Raji (cell line): ENCODE data around the gene UNK.

Source experiments
- POLR2A ChIP-seq: IDR thresholded peaks from 2 replicates; pipeline ENCODE4 v1.6.1; 2011; ENCODE audit warnings: low read depth, low read length, control low read depth; ENCODE audit not compliant: insufficient read depth

Gene UNK, protein sequence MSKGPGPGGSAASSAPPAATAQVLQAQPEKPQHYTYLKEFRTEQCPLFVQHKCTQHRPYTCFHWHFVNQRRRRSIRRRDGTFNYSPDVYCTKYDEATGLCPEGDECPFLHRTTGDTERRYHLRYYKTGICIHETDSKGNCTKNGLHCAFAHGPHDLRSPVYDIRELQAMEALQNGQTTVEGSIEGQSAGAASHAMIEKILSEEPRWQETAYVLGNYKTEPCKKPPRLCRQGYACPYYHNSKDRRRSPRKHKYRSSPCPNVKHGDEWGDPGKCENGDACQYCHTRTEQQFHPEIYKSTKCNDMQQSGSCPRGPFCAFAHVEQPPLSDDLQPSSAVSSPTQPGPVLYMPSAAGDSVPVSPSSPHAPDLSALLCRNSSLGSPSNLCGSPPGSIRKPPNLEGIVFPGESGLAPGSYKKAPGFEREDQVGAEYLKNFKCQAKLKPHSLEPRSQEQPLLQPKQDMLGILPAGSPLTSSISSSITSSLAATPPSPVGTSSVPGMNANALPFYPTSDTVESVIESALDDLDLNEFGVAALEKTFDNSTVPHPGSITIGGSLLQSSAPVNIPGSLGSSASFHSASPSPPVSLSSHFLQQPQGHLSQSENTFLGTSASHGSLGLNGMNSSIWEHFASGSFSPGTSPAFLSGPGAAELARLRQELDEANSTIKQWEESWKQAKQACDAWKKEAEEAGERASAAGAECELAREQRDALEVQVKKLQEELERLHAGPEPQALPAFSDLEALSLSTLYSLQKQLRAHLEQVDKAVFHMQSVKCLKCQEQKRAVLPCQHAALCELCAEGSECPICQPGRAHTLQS

DNA sequence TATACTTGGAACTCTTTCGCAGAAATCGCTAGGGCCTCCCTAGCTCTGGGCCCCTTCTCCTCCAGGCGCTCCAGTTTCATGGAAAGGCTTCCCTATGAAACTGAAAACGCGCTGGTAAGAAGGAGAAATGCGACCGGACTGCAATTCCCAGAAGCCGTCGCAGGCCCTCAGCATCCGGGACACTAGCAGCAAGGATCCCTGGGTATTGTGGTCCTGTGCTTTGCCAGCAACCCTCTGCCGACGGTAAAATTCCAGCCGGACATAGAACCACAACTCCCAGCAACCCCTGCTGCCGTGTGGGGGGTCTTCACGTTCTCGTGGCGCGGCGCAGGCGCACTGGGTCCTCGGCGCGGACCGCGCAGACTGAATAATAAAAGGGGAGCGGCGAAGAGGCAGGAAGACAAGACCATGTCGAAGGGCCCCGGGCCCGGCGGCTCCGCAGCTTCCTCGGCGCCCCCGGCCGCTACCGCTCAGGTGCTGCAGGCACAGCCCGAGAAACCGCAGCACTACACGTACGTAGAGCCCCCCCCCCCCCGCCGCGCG, at the start of gene UNK:
TSS of gene UNK (plus strand) at position 334 of the 543 bp plus-strand sequence. CDS start at position 409, 75 bp downstream.
- TF ChIP-seq POLR2A: no peak; the same call in 1 of the 2 replicates

DNA sequence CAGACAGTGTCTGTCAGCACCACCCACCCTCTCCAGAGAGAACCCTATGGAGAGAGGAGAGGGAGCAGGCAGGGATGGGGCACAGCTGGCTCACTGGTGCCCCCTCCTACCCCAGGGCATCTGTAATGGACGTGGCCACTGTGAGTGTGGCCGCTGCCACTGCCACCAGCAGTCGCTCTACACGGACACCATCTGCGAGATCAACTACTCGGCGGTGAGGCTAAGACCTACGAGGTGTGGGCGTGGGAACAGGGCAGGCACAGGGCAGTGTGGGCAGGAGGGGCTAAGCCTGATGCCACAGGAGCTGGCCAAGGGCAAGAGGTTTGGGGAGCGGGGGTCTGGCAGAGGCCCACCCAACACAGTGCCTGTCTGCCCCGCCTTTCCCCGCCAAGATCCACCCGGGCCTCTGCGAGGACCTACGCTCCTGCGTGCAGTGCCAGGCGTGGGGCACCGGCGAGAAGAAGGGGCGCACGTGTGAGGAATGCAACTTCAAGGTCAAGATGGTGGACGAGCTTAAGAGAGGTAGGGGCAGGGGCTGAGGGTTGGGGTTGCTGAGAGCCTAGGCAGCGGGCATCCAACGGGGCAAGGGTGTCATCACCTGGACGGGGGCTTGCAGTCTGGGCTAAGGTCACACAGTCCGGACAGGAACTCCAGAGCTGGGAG, 48.3 kb upstream of the UNK start:
- TF ChIP-seq POLR2A: no peak

DNA sequence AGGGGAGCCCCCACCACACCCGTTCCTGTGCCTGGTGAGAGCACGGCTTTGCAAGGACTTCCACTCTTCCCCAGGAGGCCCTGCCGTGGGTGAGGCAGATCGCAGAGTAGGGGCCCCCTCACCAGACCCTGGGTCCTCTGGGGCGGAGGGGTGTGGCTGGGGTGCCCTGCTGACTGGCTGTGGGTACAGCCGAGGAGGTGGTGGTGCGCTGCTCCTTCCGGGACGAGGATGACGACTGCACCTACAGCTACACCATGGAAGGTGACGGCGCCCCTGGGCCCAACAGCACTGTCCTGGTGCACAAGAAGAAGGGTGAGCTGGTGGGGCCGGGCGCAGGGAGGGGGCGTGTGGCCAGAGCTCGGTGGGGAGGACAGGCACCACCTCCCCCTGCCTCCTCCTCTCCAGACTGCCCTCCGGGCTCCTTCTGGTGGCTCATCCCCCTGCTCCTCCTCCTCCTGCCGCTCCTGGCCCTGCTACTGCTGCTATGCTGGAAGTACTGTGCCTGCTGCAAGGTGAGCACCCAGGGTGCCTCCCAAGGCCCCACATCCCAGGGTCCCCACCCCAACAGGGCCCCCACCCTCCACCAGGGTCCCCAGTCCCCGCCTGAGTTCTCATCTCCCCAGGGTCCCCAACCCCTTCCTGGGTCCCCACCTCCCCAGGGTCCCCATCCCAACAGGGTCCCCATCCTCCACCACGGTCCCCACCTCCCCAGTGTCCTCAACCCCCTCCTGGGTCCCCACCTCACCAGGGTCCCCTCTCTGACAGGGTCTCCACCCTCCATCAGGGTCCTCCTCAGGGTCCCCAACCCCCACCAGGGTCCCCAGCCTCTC, 47.3 kb upstream of the UNK start:
- no peak for TF ChIP-seq POLR2A

DNA sequence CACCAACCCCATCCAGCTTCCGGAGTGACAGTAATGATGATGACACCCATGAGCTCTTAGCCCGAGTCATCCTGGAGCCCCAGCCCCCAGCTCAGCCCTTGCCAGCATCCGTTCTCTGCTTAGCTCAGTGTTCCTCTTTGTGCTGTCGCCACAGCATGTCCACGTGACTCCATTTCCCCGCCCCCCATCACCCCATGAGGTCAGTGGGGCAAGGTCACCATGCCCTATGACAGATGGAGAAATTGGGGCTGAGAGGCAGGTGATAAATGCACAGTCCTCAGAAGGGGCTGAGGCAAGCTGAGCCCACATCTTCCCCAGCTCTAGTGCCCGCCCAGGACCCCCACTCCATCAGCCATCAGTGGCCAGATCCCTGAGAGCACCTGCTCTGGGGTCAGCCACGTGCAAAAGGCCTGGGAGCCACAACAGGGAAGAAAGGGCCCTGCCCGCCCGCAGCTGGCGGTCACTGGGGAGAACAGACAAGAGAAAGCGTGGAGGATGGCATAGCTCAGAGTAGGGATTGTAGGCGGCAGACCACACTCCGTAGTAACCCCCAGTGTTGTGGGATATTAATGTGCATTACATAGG, 46.3 kb upstream of the UNK start:
- 0 out of 2 replicates have a peak, but pooled peaks have one; percentile 38 for TF ChIP-seq POLR2A

DNA sequence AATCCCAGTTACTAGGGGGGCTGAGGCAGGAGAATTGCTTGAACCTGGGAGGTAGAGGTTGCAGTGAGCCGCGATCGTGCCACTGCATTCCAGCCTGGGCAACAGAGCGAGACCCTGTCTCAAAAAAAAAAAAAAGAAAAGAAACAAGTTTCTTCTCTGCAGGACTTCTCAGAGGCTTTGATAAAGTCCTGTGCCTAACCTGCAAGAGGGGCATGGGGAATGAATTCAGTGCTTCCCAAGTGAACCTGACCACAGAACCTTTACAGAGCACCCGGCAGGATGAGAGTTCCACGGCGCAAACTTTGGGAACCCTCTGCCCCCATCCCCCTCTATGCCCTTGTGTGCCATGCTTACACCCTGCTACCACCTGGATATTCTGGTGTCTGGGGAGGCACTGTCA, 45.4 kb upstream of the UNK start:
- TF ChIP-seq POLR2A: no peak

DNA sequence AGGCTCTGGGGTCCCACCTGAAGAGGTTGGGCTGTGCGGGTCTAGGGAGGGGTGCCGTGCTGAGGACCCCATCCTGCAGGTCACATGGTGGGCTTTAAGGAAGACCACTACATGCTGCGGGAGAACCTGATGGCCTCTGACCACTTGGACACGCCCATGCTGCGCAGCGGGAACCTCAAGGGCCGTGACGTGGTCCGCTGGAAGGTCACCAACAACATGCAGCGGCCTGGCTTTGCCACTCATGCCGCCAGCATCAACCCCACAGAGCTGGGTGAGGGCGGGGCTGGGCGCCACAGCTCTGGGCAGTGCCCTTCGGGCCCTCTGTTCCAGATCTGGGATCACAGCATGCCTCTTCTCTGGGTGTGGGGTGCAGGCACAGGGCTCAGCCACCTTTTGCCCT, 44.8 kb upstream of the UNK start:
- TF ChIP-seq POLR2A: no peak

DNA sequence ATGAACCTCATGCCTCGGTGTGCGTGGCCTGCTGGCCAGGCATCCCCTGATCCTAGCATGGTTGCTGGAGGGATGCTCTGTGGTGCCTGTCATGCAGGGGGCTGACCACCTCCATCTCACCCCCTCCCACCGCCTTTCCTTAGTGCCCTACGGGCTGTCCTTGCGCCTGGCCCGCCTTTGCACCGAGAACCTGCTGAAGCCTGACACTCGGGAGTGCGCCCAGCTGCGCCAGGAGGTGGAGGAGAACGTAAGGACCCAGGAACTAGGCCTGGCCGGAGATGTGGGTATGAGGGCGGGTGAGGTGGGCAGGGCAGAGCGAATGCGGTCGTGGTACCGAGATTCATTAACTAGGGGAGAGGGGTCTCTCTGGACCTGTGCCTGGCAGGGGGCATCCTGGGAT, 44.4 kb upstream of the UNK start:
- no peak for TF ChIP-seq POLR2A

DNA sequence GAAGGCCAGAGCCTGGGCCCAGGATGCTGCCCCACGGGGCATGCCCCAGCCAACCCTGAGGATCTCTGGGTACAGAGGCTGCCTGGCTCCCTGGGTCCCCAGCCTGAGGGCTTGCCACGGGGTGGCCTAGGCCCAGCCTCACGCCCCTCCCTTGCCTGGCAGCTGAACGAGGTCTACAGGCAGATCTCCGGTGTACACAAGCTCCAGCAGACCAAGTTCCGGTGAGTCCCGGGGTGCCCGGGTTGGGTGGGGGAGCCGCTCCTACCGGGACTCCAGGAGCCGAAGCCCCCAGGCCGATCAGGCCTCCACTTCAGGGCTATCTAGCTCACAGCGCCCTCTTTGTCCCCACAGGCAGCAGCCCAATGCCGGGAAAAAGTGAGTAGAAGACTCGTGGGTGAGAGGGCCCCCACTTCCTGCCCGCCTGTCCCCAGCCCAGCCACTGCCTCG, 44.0 kb upstream of the UNK start:
- no peak for TF ChIP-seq POLR2A

DNA sequence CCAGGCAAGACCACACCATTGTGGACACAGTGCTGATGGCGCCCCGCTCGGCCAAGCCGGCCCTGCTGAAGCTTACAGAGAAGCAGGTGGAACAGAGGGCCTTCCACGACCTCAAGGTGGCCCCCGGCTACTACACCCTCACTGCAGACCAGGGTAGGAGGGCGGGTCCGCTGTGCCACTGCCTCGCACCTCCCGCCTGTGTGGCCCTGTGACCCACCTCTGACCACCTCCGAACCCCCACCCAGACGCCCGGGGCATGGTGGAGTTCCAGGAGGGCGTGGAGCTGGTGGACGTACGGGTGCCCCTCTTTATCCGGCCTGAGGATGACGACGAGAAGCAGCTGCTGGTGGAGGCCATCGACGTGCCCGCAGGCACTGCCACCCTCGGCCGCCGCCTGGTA, 42.3 kb upstream of the UNK start:
- no peak for TF ChIP-seq POLR2A

DNA sequence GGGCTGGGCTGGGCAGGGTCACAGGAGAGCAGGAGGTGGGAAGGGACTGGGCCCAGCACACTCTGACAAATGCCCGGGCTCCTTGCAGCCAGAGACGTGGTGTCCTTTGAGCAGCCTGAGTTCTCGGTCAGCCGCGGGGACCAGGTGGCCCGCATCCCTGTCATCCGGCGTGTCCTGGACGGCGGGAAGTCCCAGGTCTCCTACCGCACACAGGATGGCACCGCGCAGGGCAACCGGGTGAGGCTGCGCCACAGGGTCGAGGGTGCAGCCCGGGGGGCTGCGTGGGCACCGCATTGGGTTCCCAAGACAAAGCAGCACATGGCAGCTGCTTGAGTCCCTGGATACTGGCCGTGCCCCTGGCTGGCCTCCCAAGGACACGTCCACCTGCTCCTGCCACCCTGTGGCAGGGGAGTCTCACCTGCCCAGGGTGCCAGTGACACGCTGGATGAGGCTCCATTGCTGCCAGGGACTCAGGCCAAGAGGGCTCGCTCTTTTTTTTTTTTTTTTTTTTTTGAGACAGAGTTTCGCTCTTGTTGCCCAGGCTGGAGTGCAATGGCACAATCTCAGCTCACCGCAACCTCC, 40.9 kb upstream of the UNK start:
- no peak for TF ChIP-seq POLR2A

DNA sequence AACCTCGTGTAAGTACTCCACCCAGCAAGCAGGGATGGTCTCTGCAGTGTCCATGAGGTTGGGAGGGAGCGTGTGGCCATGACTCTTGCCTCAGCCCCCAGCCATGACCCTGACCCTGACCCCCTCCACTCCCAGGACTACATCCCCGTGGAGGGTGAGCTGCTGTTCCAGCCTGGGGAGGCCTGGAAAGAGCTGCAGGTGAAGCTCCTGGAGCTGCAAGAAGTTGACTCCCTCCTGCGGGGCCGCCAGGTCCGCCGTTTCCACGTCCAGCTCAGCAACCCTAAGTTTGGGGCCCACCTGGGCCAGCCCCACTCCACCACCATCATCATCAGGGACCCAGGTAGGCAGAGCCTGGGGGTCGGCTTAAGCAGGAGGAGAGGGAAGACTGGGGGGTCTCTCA, 35.9 kb upstream of the UNK start:
- no peak for TF ChIP-seq POLR2A

DNA sequence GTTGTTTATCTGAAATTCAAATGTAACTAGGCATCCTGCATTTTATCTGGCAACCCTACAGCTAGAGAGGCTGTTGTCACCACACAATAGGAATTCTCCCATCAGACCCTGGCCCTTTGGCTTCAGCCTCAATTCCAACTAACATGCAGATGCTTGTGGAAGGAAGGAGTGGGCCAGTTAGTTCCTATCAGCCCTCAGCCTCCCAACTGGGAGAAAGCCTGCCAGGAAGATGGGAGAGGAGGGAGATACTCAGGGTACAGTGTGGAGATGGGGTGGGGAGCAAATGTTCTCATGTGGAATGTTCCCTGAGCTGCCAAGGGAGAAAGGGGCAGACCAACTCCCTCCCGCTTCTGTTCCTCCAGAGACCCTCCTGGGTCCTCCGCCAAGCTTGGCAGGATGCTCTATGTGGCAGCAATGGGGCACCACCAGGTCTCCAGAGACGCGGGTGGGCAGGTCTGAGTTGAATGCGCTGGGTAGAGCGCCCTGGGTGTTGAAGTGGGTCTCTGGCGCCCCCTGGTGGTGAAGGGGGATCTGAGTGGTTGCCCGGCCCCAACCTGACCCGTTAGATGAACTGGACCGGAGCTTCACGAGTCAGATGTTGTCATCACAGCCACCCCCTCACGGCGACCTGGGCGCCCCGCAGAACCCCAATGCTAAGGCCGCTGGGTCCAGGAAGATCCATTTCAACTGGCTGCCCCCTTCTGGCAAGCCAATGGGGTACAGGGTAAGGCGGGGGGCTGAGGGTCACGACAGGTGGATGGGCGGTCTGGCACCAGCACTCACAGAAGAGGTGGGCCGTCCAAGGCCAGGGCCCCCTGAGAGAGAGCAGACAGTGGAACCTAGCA, 34.8 kb upstream of the UNK start:
- TF ChIP-seq POLR2A: no peak

DNA sequence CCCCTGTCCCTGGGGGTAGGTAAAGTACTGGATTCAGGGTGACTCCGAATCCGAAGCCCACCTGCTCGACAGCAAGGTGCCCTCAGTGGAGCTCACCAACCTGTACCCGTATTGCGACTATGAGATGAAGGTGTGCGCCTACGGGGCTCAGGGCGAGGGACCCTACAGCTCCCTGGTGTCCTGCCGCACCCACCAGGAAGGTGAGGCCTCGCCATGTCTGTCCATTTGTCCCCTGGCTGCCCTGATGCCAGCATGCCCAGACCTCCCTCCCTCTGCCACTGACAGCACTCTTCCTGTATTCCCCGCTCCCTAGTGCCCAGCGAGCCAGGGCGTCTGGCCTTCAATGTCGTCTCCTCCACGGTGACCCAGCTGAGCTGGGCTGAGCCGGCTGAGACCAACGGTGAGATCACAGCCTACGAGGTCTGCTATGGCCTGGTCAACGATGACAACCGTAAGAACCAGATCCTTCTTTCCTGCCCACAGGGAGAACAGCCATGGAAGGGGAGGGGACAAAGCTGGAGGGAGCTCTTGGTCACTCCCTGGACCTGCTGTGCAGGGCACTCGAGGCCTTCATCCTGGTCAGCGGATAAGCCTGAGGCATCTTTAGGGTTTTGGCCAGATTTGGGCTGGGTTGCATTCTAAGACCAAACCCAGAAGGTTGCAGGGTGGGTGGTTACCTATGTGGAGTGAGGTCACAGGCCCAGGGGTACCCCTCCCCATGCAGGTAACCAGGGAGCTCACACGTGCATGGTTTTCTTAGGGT, 33.8 kb upstream of the UNK start:
- no peak for TF ChIP-seq POLR2A
